ENCODE measurements around the gene CCDC195. TPM values are rescaled to one million over a fixed set of nuclear protein-coding genes. Genes with fewer than 3 reads are reported as not detected.

CCDC195 gene
- total RNA-seq, 1 experiment from 2014 or later, result not detected

DNA sequence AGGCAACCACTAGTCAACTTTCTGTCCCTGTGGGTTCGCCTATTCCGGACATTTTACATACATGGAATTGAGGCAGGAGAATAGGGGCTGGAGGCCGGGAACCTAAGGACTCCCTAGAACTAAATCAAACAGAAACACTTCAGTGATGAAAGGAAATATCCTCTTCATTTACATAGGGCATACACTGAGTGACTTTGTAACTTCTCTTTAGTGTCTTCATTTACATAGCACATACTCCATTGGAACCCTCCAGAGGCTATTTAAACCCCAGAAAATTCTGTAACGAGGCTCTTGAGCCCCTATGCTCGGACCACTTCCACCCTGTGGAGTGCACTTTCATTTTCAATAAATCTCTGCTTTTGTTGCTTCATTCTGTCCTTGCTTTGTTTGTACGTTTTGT lies 56.5 kb downstream of the CCDC195 start:
- Histone ChIP-seq H4K20me1 (ENCODE audit: low read length) (no peaks in the 10 kb centered on the region), H3F3A (ENCODE audit: low read length, unreplicated experiment) (no peaks in the 10 kb centered on the region), H3K4me2 (ENCODE audit: low read length) (no peak overlapping the region)

GRCh38 chr2:224658780-224659405 lies 57.3 kb downstream of the CCDC195 start:
- DNase-seq (no peak), ATAC-seq (no peak)
- CTCF ChIA-PET, result no interaction called here
- H3K4me1 ChIP-seq (ENCODE audit: insufficient read depth, low read length), result no peaks in the 10 kb centered on the region
- no peak for TF ChIP-seq EZH2 (IDR thresholded peaks at IDR 0.05; ENCODE audit: low read length, unreplicated experiment)
- no peak for TF ChIP-seq EZH2phosphoT487 (IDR thresholded peaks at IDR 0.05; ENCODE audit: borderline replicate concordance, low read length)
- TF ChIP-seq, protein P1, sequence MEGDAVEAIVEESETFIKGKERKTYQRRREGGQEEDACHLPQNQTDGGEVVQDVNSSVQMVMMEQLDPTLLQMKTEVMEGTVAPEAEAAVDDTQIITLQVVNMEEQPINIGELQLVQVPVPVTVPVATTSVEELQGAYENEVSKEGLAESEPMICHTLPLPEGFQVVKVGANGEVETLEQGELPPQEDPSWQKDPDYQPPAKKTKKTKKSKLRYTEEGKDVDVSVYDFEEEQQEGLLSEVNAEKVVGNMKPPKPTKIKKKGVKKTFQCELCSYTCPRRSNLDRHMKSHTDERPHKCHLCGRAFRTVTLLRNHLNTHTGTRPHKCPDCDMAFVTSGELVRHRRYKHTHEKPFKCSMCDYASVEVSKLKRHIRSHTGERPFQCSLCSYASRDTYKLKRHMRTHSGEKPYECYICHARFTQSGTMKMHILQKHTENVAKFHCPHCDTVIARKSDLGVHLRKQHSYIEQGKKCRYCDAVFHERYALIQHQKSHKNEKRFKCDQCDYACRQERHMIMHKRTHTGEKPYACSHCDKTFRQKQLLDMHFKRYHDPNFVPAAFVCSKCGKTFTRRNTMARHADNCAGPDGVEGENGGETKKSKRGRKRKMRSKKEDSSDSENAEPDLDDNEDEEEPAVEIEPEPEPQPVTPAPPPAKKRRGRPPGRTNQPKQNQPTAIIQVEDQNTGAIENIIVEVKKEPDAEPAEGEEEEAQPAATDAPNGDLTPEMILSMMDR (conservative IDR thresholded peaks at IDR 0.05; ENCODE audit: low read depth, low read length), result no peak
- no peaks in the 10 kb centered on the region for H3K79me2 ChIP-seq (ENCODE audit: low read length)
- no peak overlapping the region for H3K9ac ChIP-seq (ENCODE audit: low read length)
- no peak overlapping the region for H2AFZ ChIP-seq (ENCODE audit: low read length)
- POLR2A ChIA-PET (ENCODE audit: unreplicated experiment), result no interaction called here
- BruUV-seq (replicated peaks), result no TSS peak
- no peaks in the 10 kb centered on the region for H3K36me3 ChIP-seq (ENCODE audit: low read depth, low read length)
- H3K9me2 ChIP-seq (replicated peaks; ENCODE audit: low read length), result no peaks in the 10 kb centered on the region
- intact Hi-C loops (cut with micrococcal nuclease), result no loop called here
- no peaks in the 10 kb centered on the region for H4K20me1 ChIP-seq (ENCODE audit: low read length)
- no peak overlapping the region for H3K4me3 ChIP-seq (ENCODE audit: low read length)
- no peaks in the 10 kb centered on the region for H3K9me3 ChIP-seq (ENCODE audit: low read length)
- H3K4me2 ChIP-seq (ENCODE audit: low read length), result no peak overlapping the region
- H3K27me3 ChIP-seq (ENCODE audit: low read length), result no peaks in the 10 kb centered on the region
- H3F3A ChIP-seq (ENCODE audit: low read length, unreplicated experiment), result no peaks in the 10 kb centered on the region
- no peak overlapping the region for H3K27ac ChIP-seq (ENCODE audit: low read length)

More for the DNA sequence above, 56.5 kb downstream of the CCDC195 start:
- H3K9me2 ChIP-seq (replicated peaks; ENCODE audit: low read length), result no peaks in the 10 kb centered on the region
- H3K27ac ChIP-seq (ENCODE audit: low read length), result no peak overlapping the region
- H3K9ac ChIP-seq (ENCODE audit: low read length), result no peak overlapping the region
- H3K4me3 ChIP-seq (ENCODE audit: low read length), result no peak overlapping the region
- no peak overlapping the region for H2AFZ ChIP-seq (ENCODE audit: low read length)
- H3K36me3 ChIP-seq (ENCODE audit: low read depth, low read length), result no peaks in the 10 kb centered on the region
- CTCF ChIA-PET, result no interaction called here
- intact Hi-C loops (cut with micrococcal nuclease), result no loop called here
- BruUV-seq (replicated peaks), result no TSS peak
- H3K27me3 ChIP-seq (ENCODE audit: low read length), result no peaks in the 10 kb centered on the region
- no peak for ATAC-seq
- DNase-seq, result no peak
- H3K79me2 ChIP-seq (ENCODE audit: low read length), result no peaks in the 10 kb centered on the region
- TF ChIP-seq, protein P1 (conservative IDR thresholded peaks at IDR 0.05; ENCODE audit: low read depth, low read length), result no peak
- TF ChIP-seq EZH2phosphoT487 (IDR thresholded peaks at IDR 0.05; ENCODE audit: borderline replicate concordance, low read length), result no peak
- TF ChIP-seq EZH2 (IDR thresholded peaks at IDR 0.05; ENCODE audit: low read length, unreplicated experiment), result no peak
- H3K4me1 ChIP-seq (ENCODE audit: insufficient read depth, low read length), result no peaks in the 10 kb centered on the region
- POLR2A ChIA-PET (ENCODE audit: unreplicated experiment), result no interaction called here
- H3K9me3 ChIP-seq (ENCODE audit: low read length), result no peaks in the 10 kb centered on the region

GRCh38 chr2:224657349-224657748 lies 58.8 kb downstream of the CCDC195 start:
- Histone ChIP-seq H3F3A (ENCODE audit: low read length, unreplicated experiment) (no peaks in the 10 kb centered on the region), H3K4me1 (ENCODE audit: insufficient read depth, low read length) (no peaks in the 10 kb centered on the region), H3K36me3 (ENCODE audit: low read depth, low read length) (no peaks in the 10 kb centered on the region), H3K9me3 (ENCODE audit: low read length) (no peaks in the 10 kb centered on the region), H3K27me3 (ENCODE audit: low read length) (no peaks in the 10 kb centered on the region), H3K4me2 (ENCODE audit: low read length) (no peak overlapping the region), H2AFZ (ENCODE audit: low read length) (no peak overlapping the region), H3K79me2 (ENCODE audit: low read length) (no peaks in the 10 kb centered on the region), H4K20me1 (ENCODE audit: low read length) (no peaks in the 10 kb centered on the region), H3K4me3 (ENCODE audit: low read length) (no peak overlapping the region), H3K9me2 (replicated peaks; ENCODE audit: low read length) (no peaks in the 10 kb centered on the region), H3K9ac (ENCODE audit: low read length) (no peak overlapping the region), H3K27ac (ENCODE audit: low read length) (no peak overlapping the region)
- CTCF ChIA-PET, result no interaction called here
- TF ChIP-seq EZH2 (IDR thresholded peaks at IDR 0.05; ENCODE audit: low read length, unreplicated experiment) (no peak), EZH2phosphoT487 (IDR thresholded peaks at IDR 0.05; ENCODE audit: borderline replicate concordance, low read length) (no peak)
- TF ChIP-seq, protein P1 (conservative IDR thresholded peaks at IDR 0.05; ENCODE audit: low read depth, low read length), result no peak
- intact Hi-C loops (cut with micrococcal nuclease), result no loop called here
- BruUV-seq (replicated peaks), result no TSS peak
- POLR2A ChIA-PET (ENCODE audit: unreplicated experiment), result no interaction called here
- DNase-seq (no peak), ATAC-seq (no peak)

Measured in PC-3 (cell line).